PC-3 (cell line): ENCODE data around the gene TANK.

Experiments
- EZH2 ChIP-seq: fragments of 300-600 bp; sonication (generic); IDR thresholded peaks from one replicate; pipeline ENCODE4 v1.6.1; 2017; ENCODE audit warnings: antibody characterized with exemption, mild to moderate bottlenecking, low read length; ENCODE audit not compliant: unreplicated experiment
- EZH2phosphoT487 ChIP-seq: fragments of 300-600 bp; sonication (generic); IDR thresholded peaks from 2 replicates; pipeline ENCODE4 v1.6.1; 2018; ENCODE audit warnings: mild to moderate bottlenecking, antibody characterized with exemption, low read length, borderline replicate concordance
- TF ChIP-seq, protein P1 (sequence below): fragments of 300-600 bp; sonication (generic); conservative IDR thresholded peaks from 2 replicates; pipeline ENCODE4 v1.5.1; 2017; ENCODE audit warnings: antibody characterized with exemption, low read depth, mild to moderate bottlenecking, low read length

DNA sequence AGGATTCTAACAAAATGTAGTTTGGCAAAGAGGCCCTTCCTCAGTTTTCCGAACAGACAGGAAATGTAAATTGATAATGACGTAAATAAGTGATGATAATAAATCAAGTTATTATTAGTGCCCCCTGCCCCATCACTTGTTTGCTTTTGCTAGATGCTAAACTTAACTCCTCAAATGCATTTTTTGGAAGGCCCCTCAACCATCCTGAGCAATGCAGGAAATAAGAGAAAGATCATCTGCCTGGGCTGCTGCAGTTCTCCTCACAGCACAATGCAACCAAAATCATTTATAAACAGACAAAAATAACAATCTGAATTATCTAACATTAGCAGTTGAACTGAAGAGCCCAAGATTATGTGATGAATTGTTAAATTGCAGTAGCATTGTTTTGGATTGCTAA, 85.4 kb downstream of the TANK start:
- TF ChIP-seq, protein P1, sequence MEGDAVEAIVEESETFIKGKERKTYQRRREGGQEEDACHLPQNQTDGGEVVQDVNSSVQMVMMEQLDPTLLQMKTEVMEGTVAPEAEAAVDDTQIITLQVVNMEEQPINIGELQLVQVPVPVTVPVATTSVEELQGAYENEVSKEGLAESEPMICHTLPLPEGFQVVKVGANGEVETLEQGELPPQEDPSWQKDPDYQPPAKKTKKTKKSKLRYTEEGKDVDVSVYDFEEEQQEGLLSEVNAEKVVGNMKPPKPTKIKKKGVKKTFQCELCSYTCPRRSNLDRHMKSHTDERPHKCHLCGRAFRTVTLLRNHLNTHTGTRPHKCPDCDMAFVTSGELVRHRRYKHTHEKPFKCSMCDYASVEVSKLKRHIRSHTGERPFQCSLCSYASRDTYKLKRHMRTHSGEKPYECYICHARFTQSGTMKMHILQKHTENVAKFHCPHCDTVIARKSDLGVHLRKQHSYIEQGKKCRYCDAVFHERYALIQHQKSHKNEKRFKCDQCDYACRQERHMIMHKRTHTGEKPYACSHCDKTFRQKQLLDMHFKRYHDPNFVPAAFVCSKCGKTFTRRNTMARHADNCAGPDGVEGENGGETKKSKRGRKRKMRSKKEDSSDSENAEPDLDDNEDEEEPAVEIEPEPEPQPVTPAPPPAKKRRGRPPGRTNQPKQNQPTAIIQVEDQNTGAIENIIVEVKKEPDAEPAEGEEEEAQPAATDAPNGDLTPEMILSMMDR, result no peak
- no peak for TF ChIP-seq EZH2phosphoT487
- no peak for TF ChIP-seq EZH2
